ENCODE data around the gene EBI3. TPM values are rescaled to one million over a fixed set of nuclear protein-coding genes. Genes with fewer than 3 reads are reported as not detected.
"Not testable (repeated sequence)": the region's sequence is repeated elsewhere in the genome, so short reads cannot be mapped to it uniquely, and the experiment has no call there.

The EBI3 gene
- total RNA-seq, 2 experiments from 2014 or later, result not detected

- ATAC-seq (ENCODE audit: poor library complexity), result no peak
- H3K36me3 Mint-ChIP-seq (ENCODE audit: low read depth), result no peaks in the 10 kb centered on the region
- Histone ChIP-seq H3K4me3 (ENCODE audit: low read length) (no peak overlapping the region), H3K27ac (ENCODE audit: low read depth in 1 of 2, low read length in 2 of 2) (no peak overlapping the region), H3K4me1 (ENCODE audit: insufficient read depth, low read length) (peaks cover 2% of the 10 kb centered on the region), H3K36me3 (ENCODE audit: insufficient read depth, low read length) (no peaks in the 10 kb centered on the region), H3K27me3 (ENCODE audit: control insufficient read depth in 1 of 2, insufficient read depth in 2 of 2, low read length in 2 of 2) (peaks cover 11% of the 10 kb centered on the region in 2 experiments), H3K9me3 (ENCODE audit: control insufficient read depth in 1 of 2, insufficient read depth in 1 of 2, low read length in 2 of 2) (peaks cover 0 to 3% of the 10 kb centered on the region in 2 experiments)
- H3K9me3 Mint-ChIP-seq, result no peaks in the 10 kb centered on the region
- TF ChIP-seq CTCF (IDR thresholded peaks at IDR 0.05), result no peak
- intact Hi-C loops (cut with DNase I, micrococcal nuclease), result no loop called here
- no peak overlapping the region for H3K4me3 Mint-ChIP-seq
- no peaks in the 10 kb centered on the region for H3K4me1 Mint-ChIP-seq (ENCODE audit: low read depth)
- POLR2A ChIA-PET, result no interaction called here
- no peak for DNase-seq
- CTCF ChIA-PET, result no interaction called here
- H3K27ac Mint-ChIP-seq, result no peak overlapping the region
- peaks cover 13% of the 10 kb centered on the region for H3K27me3 Mint-ChIP-seq
These were observed 55.7 kb downstream of the EBI3 start for GRCh38 chr19:4284974-4285373.

- H3K9me3 Mint-ChIP-seq; ATAC-seq (ENCODE audit: poor library complexity); H3K27ac ChIP-seq (ENCODE audit: low read depth in 1 of 2, low read length in 2 of 2); H3K4me3 ChIP-seq (ENCODE audit: low read length); H3K4me1 ChIP-seq (ENCODE audit: insufficient read depth, low read length); H3K27ac Mint-ChIP-seq; intact Hi-C loops (cut with DNase I, micrococcal nuclease); POLR2A ChIA-PET; DNase-seq; H3K36me3 Mint-ChIP-seq (ENCODE audit: low read depth); H3K36me3 ChIP-seq (ENCODE audit: insufficient read depth, low read length); H3K4me1 Mint-ChIP-seq (ENCODE audit: low read depth); H3K27me3 Mint-ChIP-seq; CTCF ChIA-PET; H3K4me3 Mint-ChIP-seq; H3K9me3 ChIP-seq (ENCODE audit: control insufficient read depth in 1 of 2, insufficient read depth in 1 of 2, low read length in 2 of 2); H3K27me3 ChIP-seq (ENCODE audit: control insufficient read depth in 1 of 2, insufficient read depth in 2 of 2, low read length in 2 of 2): not testable (repeated sequence)
These were observed 56.8 kb downstream of the EBI3 start for GRCh38 chr19:4286141-4286540.

Other genes starting within 250 kb of the EBI3 start
- gene EEF2, start 244.1 kb upstream of the EBI3 start, total RNA-seq, result 1,000 to 10,000 TPM; 2,756 to 2,866 TPM
- 10 to 100 TPM; 14.5 to 16.5 TPM for gene PIAS4, start 221.8 kb upstream of the EBI3 start, total RNA-seq
- gene ZBTB7A, start 162.6 kb upstream of the EBI3 start, total RNA-seq, result 10 to 100 TPM; 44.2 to 47.2 TPM
- gene MAP2K2, start 105.4 kb upstream of the EBI3 start, total RNA-seq, result 10 to 100 TPM; 72.7 to 77.6 TPM
- under 1 TPM in 1 of 2 experiments, not detected in 1; 0.08 TPM for gene CREB3L3, start 75.9 kb upstream of the EBI3 start, total RNA-seq
- 10 to 100 TPM; 11.2 to 14.2 TPM for gene SIRT6, start 47.0 kb upstream of the EBI3 start, total RNA-seq
- gene ANKRD24, start 46.8 kb upstream of the EBI3 start, total RNA-seq, result under 1 TPM; 0.59 to 0.60 TPM
- 10 to 100 TPM; 32.9 to 33.7 TPM for gene YJU2, start 17.6 kb downstream of the EBI3 start, total RNA-seq
- under 1 TPM; 0.14 to 0.64 TPM for gene SHD, start 49.7 kb downstream of the EBI3 start, total RNA-seq
- 10 to 100 TPM; 17.6 to 20.9 TPM for gene TMIGD2, start 72.9 kb downstream of the EBI3 start, total RNA-seq
- gene FSD1, start 75.1 kb downstream of the EBI3 start, total RNA-seq, result 1 to 10 TPM in 1 of 2 experiments, under 1 TPM in 1; 0.98 to 1.0 TPM
- 1 to 10 TPM; 1.7 to 1.8 TPM for gene STAP2, start 109.3 kb downstream of the EBI3 start, total RNA-seq
- 10 to 100 TPM; 10.3 to 11.0 TPM for gene MPND, start 114.0 kb downstream of the EBI3 start, total RNA-seq
- 10 to 100 TPM; 39.3 to 40.9 TPM for gene SH3GL1, start 171.0 kb downstream of the EBI3 start, total RNA-seq
- 10 to 100 TPM; 27.5 to 27.8 TPM for gene CHAF1A, start 173.1 kb downstream of the EBI3 start, total RNA-seq
- gene UBXN6, start 228.3 kb downstream of the EBI3 start, total RNA-seq, result 10 to 100 TPM; 54.5 to 58.4 TPM
- 10 to 100 TPM; 17.2 to 18.0 TPM for gene HDGFL2, start 242.8 kb downstream of the EBI3 start, total RNA-seq